OCI-LY1 (cell line): Measurements from ENCODE around the gene PLEKHH1.

Source experiments
- H2AFZ ChIP-seq: fragments of 200-600 bp; sonication (generic), shearing (Covaris generic); 2 replicates; pipeline ENCODE4 v1.6.0; 2014; ENCODE audit warnings: antibody characterized with exemption, mild to moderate bottlenecking, low read length
- H3F3A ChIP-seq: fragments of 200-600 bp; sonication (generic), shearing (Covaris generic); 2 replicates; pipeline ENCODE4 v1.6.0; 2014; ENCODE audit warnings: mild to moderate bottlenecking, antibody characterized with exemption, low read length, moderate library complexity; ENCODE audit not compliant: insufficient read depth
- H3K27ac ChIP-seq: fragments of 200-600 bp; sonication (generic); 2 replicates; pipeline ENCODE4 v1.5.1; 2014; ENCODE audit warnings: low read length, mixed run types, mild to moderate bottlenecking, low read depth; ENCODE audit not compliant: poor library complexity, severe bottlenecking
- H3K27me3 ChIP-seq: fragments of 200-600 bp; sonication (generic); 2 replicates; pipeline ENCODE4 v1.6.0; 2014; ENCODE audit warnings: antibody characterized with exemption, mild to moderate bottlenecking, low read length, moderate library complexity; ENCODE audit not compliant: insufficient read depth
- H3K36me3 ChIP-seq: fragments of 200-600 bp; sonication (generic); 2 replicates; pipeline ENCODE4 v1.6.1; 2014; ENCODE audit warnings: mild to moderate bottlenecking, antibody characterized with exemption, low read length, moderate library complexity, mixed read lengths; ENCODE audit not compliant: insufficient read depth
- H3K4me1 ChIP-seq: fragments of 200-600 bp; sonication (generic); 2 replicates; pipeline ENCODE4 v1.5.1; 2014; ENCODE audit warnings: mild to moderate bottlenecking, low read length, moderate library complexity; ENCODE audit not compliant: insufficient read depth, severe bottlenecking
- H3K4me2 ChIP-seq: fragments of 200-600 bp; sonication (generic), shearing (Covaris generic); 2 replicates; pipeline ENCODE4 v1.6.1; 2014; ENCODE audit warnings: low read length
- H3K4me3 ChIP-seq: fragments of 200-600 bp; sonication (generic); 2 replicates; pipeline ENCODE4 v1.5.1; 2014; ENCODE audit warnings: low read length, low read depth, mild to moderate bottlenecking, mixed read lengths; ENCODE audit not compliant: poor library complexity, severe bottlenecking
- H3K79me2 ChIP-seq: fragments of 200-600 bp; shearing (Covaris generic); 2 replicates; pipeline ENCODE4 v1.6.1; 2016; ENCODE audit warnings: mixed run types, low read length, mixed read lengths; ENCODE audit not compliant: insufficient read depth
- H3K9ac ChIP-seq: fragments of 200-600 bp; sonication (generic), shearing (Covaris generic); 2 replicates; pipeline ENCODE4 v1.6.1; 2014; ENCODE audit warnings: mild to moderate bottlenecking, low read length, mixed read lengths
- H3K9me2 ChIP-seq: fragments of 200-600 bp; sonication (generic), shearing (Covaris generic); 2 replicates; pipeline ENCODE4 v1.6.1; 2014; ENCODE audit warnings: low read depth, mild to moderate bottlenecking, low read length, mixed read lengths
- H3K9me3 ChIP-seq: fragments of 200-600 bp; shearing (Covaris generic); 2 replicates; pipeline ENCODE4 v1.6.1; 2014; ENCODE audit warnings: low read length, mixed read lengths
- H4K20me1 ChIP-seq: fragments of 200-600 bp; sonication (generic), shearing (Covaris generic); 2 replicates; pipeline ENCODE4 v1.6.0; 2016; ENCODE audit warnings: mild to moderate bottlenecking, low read length; ENCODE audit not compliant: insufficient read depth
- CTCF ChIP-seq: fragments of 200-600 bp; sonication (generic), shearing (Covaris generic); IDR thresholded peaks from 2 replicates; pipeline ENCODE4 v1.5.1; 2017; ENCODE audit warnings: mild to moderate bottlenecking, antibody characterized with exemption, low read length, moderate library complexity, mixed read lengths
- EZH2 ChIP-seq: fragments of 200-600 bp; sonication (generic), shearing (Covaris generic); IDR thresholded peaks from 2 replicates; pipeline ENCODE4 v1.8.0; 2017; ENCODE audit warnings: borderline replicate concordance, mixed run types, mild to moderate bottlenecking, antibody characterized with exemption, low read length, moderate library complexity, mixed read lengths

The PLEKHH1 gene

GRCh38 chr14:67557656-67558055 is 24.6 kb downstream of the PLEKHH1 start:
- Histone ChIP-seq H3K9ac (no peak overlapping the region), H3K27me3 (no peaks in the 10 kb centered on the region), H3K36me3 (no peaks in the 10 kb centered on the region), H3K4me1 (no peaks in the 10 kb centered on the region), H3K9me3 (no peaks in the 10 kb centered on the region), H3F3A (no peaks in the 10 kb centered on the region), H4K20me1 (no peaks in the 10 kb centered on the region), H3K27ac (no peak overlapping the region), H3K4me3 (no peak overlapping the region), H3K79me2 (no peaks in the 10 kb centered on the region), H2AFZ (no peak overlapping the region), H3K9me2 (no peaks in the 10 kb centered on the region), H3K4me2 (no peak overlapping the region)
- no peak for TF ChIP-seq CTCF
- TF ChIP-seq EZH2, result no peak

- Histone ChIP-seq H3K9me2 (no peaks in the 10 kb centered on the region), H2AFZ (no peak overlapping the region), H3K27me3 (no peaks in the 10 kb centered on the region), H3K27ac (no peak overlapping the region), H3K79me2 (no peaks in the 10 kb centered on the region), H3K4me1 (no peaks in the 10 kb centered on the region), H3K4me3 (no peak overlapping the region), H3K36me3 (no peaks in the 10 kb centered on the region), H3K9ac (no peak overlapping the region), H4K20me1 (no peaks in the 10 kb centered on the region), H3K9me3 (no peaks in the 10 kb centered on the region), H3F3A (no peaks in the 10 kb centered on the region), H3K4me2 (no peak overlapping the region)
- no peak for TF ChIP-seq CTCF
- TF ChIP-seq EZH2, result no peak
Observed at GRCh38 chr14:67559639-67560038, 26.5 kb downstream of the PLEKHH1 start.

GRCh38 chr14:67562025-67562775 is 29.1 kb downstream of the PLEKHH1 start:
- no peaks in the 10 kb centered on the region for H3K79me2 ChIP-seq
- H3K27ac ChIP-seq, result no peak overlapping the region
- no peak overlapping the region for H3K4me3 ChIP-seq
- no peaks in the 10 kb centered on the region for H3K27me3 ChIP-seq
- H3K4me1 ChIP-seq, result no peaks in the 10 kb centered on the region
- no peaks in the 10 kb centered on the region for H3K9me2 ChIP-seq
- no peak overlapping the region for H2AFZ ChIP-seq
- no peaks in the 10 kb centered on the region for H4K20me1 ChIP-seq
- H3K9me3 ChIP-seq, result no peaks in the 10 kb centered on the region
- H3F3A ChIP-seq, result no peaks in the 10 kb centered on the region
- H3K36me3 ChIP-seq, result no peaks in the 10 kb centered on the region
- no peak overlapping the region for H3K4me2 ChIP-seq
- no peak overlapping the region for H3K9ac ChIP-seq
- no peak for TF ChIP-seq CTCF
- no peak for TF ChIP-seq EZH2
